Keratinocyte (primary cell): Measurements from ENCODE around the gene GCHFR. TPM values are rescaled to one million over a fixed set of nuclear protein-coding genes. Genes with fewer than 3 reads are reported as not detected.

Experiments
- DNase-seq: peaks from one replicate; pipeline ENCODE4 v3.0.0-alpha.2; 2011; ENCODE audit warnings: low read depth, missing footprints, low spot score
- FAIRE-seq: peaks from 2 replicates; lab custom pipeline; 2011; peaks lifted over from hg19 to GRCh38; lab: Jason Lieb, UNC
- H2AFZ ChIP-seq: 2 replicates; pipeline ENCODE4 v1.6.0; 2012; ENCODE audit warnings: low read length, control low read depth, inconsistent platforms; ENCODE audit not compliant: control insufficient read depth
- H3K27ac ChIP-seq: 2 replicates; pipeline ENCODE4 v1.5.1; 2011; ENCODE audit warnings: low read length; ENCODE audit not compliant: control insufficient read depth, insufficient read depth
- H3K27me3 ChIP-seq: 3 replicates; pipeline ENCODE4 v1.6.0; 2011; ENCODE audit warnings: low read length; ENCODE audit not compliant: control insufficient read depth, insufficient read depth; ENCODE audit errors: extremely low read depth
- H3K36me3 ChIP-seq, 2 experiments: 2 replicates in 1 of 2; 3 replicates in 1 of 2; pipeline ENCODE4 v1.5.1; 2011; ENCODE audit warnings: low read length in 2 of 2, mild to moderate bottlenecking in 1 of 2; ENCODE audit not compliant: control insufficient read depth in 2 of 2, insufficient read depth in 2 of 2; ENCODE audit errors: extremely low read depth in 1 of 2
- H3K4me1 ChIP-seq: 3 replicates; pipeline ENCODE4 v1.5.1; 2011; ENCODE audit warnings: low read length; ENCODE audit not compliant: control insufficient read depth, insufficient read depth; ENCODE audit errors: extremely low read depth
- H3K4me2 ChIP-seq: 3 replicates; pipeline ENCODE4 v1.6.0; 2011; ENCODE audit warnings: low read depth, low read length; ENCODE audit not compliant: control insufficient read depth, insufficient read depth; ENCODE audit errors: extremely low read depth
- H3K4me3 ChIP-seq, 3 experiments: fragments of 200-600 bp in 1 of 3; sonication (generic) in 1 of 3; 2 replicates in 2 of 3; 3 replicates in 1 of 3; pipeline ENCODE4 v1.5.1; 2011 to 2016; ENCODE audit warnings: low read length in 3 of 3, mild to moderate bottlenecking in 3 of 3, control low read depth in 2 of 3, inconsistent platforms in 1 of 3, low read depth in 1 of 3, mixed read lengths in 1 of 3, mixed run types in 1 of 3, moderate library complexity in 1 of 3; ENCODE audit not compliant: control insufficient read depth in 2 of 3, insufficient read depth in 2 of 3; ENCODE audit errors: extremely low read depth in 1 of 3
- H3K79me2 ChIP-seq: 2 replicates; pipeline ENCODE4 v1.6.0; 2012; ENCODE audit warnings: low read length; ENCODE audit not compliant: control insufficient read depth, insufficient read depth
- H3K9ac ChIP-seq: 3 replicates; pipeline ENCODE4 v1.6.0; 2011; ENCODE audit warnings: low read length; ENCODE audit not compliant: control insufficient read depth, insufficient read depth; ENCODE audit errors: extremely low read depth
- H3K9me1 ChIP-seq: 3 replicates; pipeline ENCODE4 v1.6.0; 2011; ENCODE audit warnings: low read length; ENCODE audit not compliant: control insufficient read depth, insufficient read depth; ENCODE audit errors: extremely low read depth
- H3K9me3 ChIP-seq: 2 replicates; pipeline ENCODE4 v1.5.1; 2012; ENCODE audit warnings: low read depth, low read length; ENCODE audit not compliant: control insufficient read depth
- H4K20me1 ChIP-seq: 3 replicates; pipeline ENCODE4 v1.6.0; 2011; ENCODE audit warnings: low read length; ENCODE audit not compliant: control insufficient read depth, insufficient read depth; ENCODE audit errors: extremely low read depth
- CTCF ChIP-seq, 3 experiments: IDR thresholded peaks in 1 of 3; conservative IDR thresholded peaks in 1 of 3; optimal IDR thresholded peaks in 1 of 3; 2 replicates in 2 of 3; 3 replicates in 1 of 3; pipeline versions ENCODE3 to v1.5.1; 2011; ENCODE audit warnings: low read length in 3 of 3, mild to moderate bottlenecking in 3 of 3, moderate library complexity in 2 of 3, control low read depth in 1 of 3, inconsistent platforms in 1 of 3; ENCODE audit not compliant: insufficient read depth in 2 of 3; ENCODE audit errors: extremely low read depth in 1 of 3
- EZH2 ChIP-seq: IDR thresholded peaks from one replicate; pipeline ENCODE4 v1.6.1; 2012; ENCODE audit warnings: inconsistent platforms, mild to moderate bottlenecking, low read length, moderate library complexity
- dilution Hi-C: fragments of 300-500 bp; cut with MboI; formaldehyde crosslinking; loops from one replicate; pipeline ENCODE4 v1.7.0; 2020; ENCODE audit warnings: low sequenced_read_pairs; ENCODE audit not compliant: extremely low pct_ligation_motif_present
- polyA plus RNA-seq, 5 experiments: library from polyadenylated mRNA; depleted of rRNA in 3 of 5; stranded (reverse) in 3 of 5; stranded (forward) in 1 of 5; unstranded in 1 of 5; fragments of >200 nt; gene quantifications; 1 replicate in 1 of 5; 2 replicates in 3 of 5; 3 replicates in 1 of 5; pipeline versions ENCODE4 v1.2.1 to v1.2.3, GENCODE V29; 2011 to 2012; ENCODE audit warnings: missing spikeins in 2 of 5, low read depth in 1 of 5, low replicate concordance in 1 of 5

GCHFR gene
- polyA plus RNA-seq, 1 donor (not counting 4 experiments of a cell fraction or from before 2014, with no cell fraction given): 2.7 TPM

GRCh38 chr15:40785814-40786213, 21.9 kb downstream of the GCHFR start:
- no peaks in the 10 kb centered on the region for H3K27me3 ChIP-seq
- H3K9me1 ChIP-seq: peaks cover 2% of the 10 kb centered on the region
- peak overlapping the region; percentile 23 for H3K4me2 ChIP-seq
- no peak overlapping the region for H3K9ac ChIP-seq
- dilution Hi-C loops: loop anchor here (10.0 kb wide), 1 partner anchor 99 kb away; no protein-coding TSS in a partner anchor
- H4K20me1 ChIP-seq: peaks cover 4% of the 10 kb centered on the region
- H3K27ac ChIP-seq: peak overlapping the region; percentile 27
- peaks cover 44% of the 10 kb centered on the region for H3K4me1 ChIP-seq
- TF ChIP-seq EZH2 (no peak), CTCF (optimal IDR thresholded peaks at IDR 0.05 in 1 of 3, IDR thresholded peaks at IDR 0.05 in 1 of 3, conservative IDR thresholded peaks at IDR 0.05 in 1 of 3; ENCODE audit: extremely low read depth in 1 of 3, insufficient read depth in 2 of 3, low read length in 3 of 3) (no peak)
- H3K36me3 ChIP-seq: peaks cover 0 to 3% of the 10 kb centered on the region in 2 experiments
- no peak for DNase-seq
- H3K9me3 ChIP-seq: no peaks in the 10 kb centered on the region
- no peak overlapping the region for H3K4me3 ChIP-seq
- H2AFZ ChIP-seq: no peak overlapping the region
- H3K79me2 ChIP-seq: peaks cover 16% of the 10 kb centered on the region
- no peak for FAIRE-seq

GRCh38 chr15:40787344-40787841, 23.5 kb downstream of the GCHFR start:
- H3K4me1 ChIP-seq: peaks cover 47% of the 10 kb centered on the region
- no peaks in the 10 kb centered on the region for H3K9me3 ChIP-seq
- H3K4me2 ChIP-seq: peak overlapping the region; percentile 78
- FAIRE-seq (peak; percentile 89), DNase-seq (peak; percentile 83)
- H3K27me3 ChIP-seq: no peaks in the 10 kb centered on the region
- TF ChIP-seq CTCF (optimal IDR thresholded peaks at IDR 0.05 in 1 of 3, IDR thresholded peaks at IDR 0.05 in 1 of 3, conservative IDR thresholded peaks at IDR 0.05 in 1 of 3; ENCODE audit: extremely low read depth in 1 of 3, insufficient read depth in 2 of 3, low read length in 3 of 3): no peak
- TF ChIP-seq EZH2: no peak
- H2AFZ ChIP-seq: no peak overlapping the region
- H3K79me2 ChIP-seq: peaks cover 19% of the 10 kb centered on the region
- peaks cover 2% of the 10 kb centered on the region for H3K9me1 ChIP-seq
- dilution Hi-C loops: loop anchor here (10.0 kb wide), 1 partner anchor 97 kb away; no protein-coding TSS in a partner anchor
- peak overlapping the region in 1 of 3 experiments; percentile 32 for H3K4me3 ChIP-seq
- H3K27ac ChIP-seq: peak overlapping the region; percentile 84
- H3K36me3 ChIP-seq: peaks cover 2 to 3% of the 10 kb centered on the region in 2 experiments
- peaks cover 1% of the 10 kb centered on the region for H4K20me1 ChIP-seq
- H3K9ac ChIP-seq: peak overlapping the region; percentile 39
